HEK293 (cell line): ENCODE results near the gene DKK3.

ENCODE experiments used
- CTCF ChIA-PET: fragments of 350-600 bp; formaldehyde crosslinking; extraction: SDS; loops from one replicate; lab custom pipeline; 2021; ENCODE audit warnings: antibody characterized with exemption; lab: Yijun Ruan, JAX
- POLR2A ChIA-PET: fragments of 300-600 bp; formaldehyde crosslinking; extraction: SDS; loops from one replicate; lab custom pipeline; 2020; ENCODE audit warnings: antibody characterized with exemption, inconsistent platforms; lab: Yijun Ruan, JAX
- H3K27ac ChIP-seq: fragments of 200-500 bp; sonication (Bioruptor generic); 2 replicates; pipeline ENCODE4 v1.5.1; 2014; ENCODE audit warnings: low read depth, low read length, control low read depth, inconsistent platforms; ENCODE audit errors: extremely low read depth
- H3K36me3 ChIP-seq, 2 experiments: fragments of 200-500 bp in 1 of 2; sonication (Bioruptor generic) in 1 of 2; 1 replicate in 1 of 2; 2 replicates in 1 of 2; pipeline ENCODE4 v1.5.1; 2014 to 2017; ENCODE audit warnings: inconsistent platforms in 2 of 2, low read length in 2 of 2; ENCODE audit not compliant: control insufficient read depth in 2 of 2, insufficient read depth in 1 of 2
- H3K4me1 ChIP-seq: fragments of 200-500 bp; sonication (Bioruptor generic); 2 replicates; pipeline ENCODE4 v1.5.1; 2014; ENCODE audit warnings: mild to moderate bottlenecking, low read length, inconsistent platforms; ENCODE audit not compliant: control insufficient read depth, insufficient read depth
- H3K4me3 ChIP-seq: 2 replicates; pipeline ENCODE4 v1.5.1; 2011; ENCODE audit warnings: low read depth, mild to moderate bottlenecking, control low read depth, low read length, moderate library complexity
- H3K9me3 ChIP-seq: fragments of 200-500 bp; sonication (Bioruptor generic); 2 replicates; pipeline ENCODE4 v1.5.1; 2014; ENCODE audit warnings: low read depth, low read length, inconsistent platforms; ENCODE audit not compliant: control insufficient read depth, insufficient read depth
- EGR2 ChIP-seq: fragments of 450-650 bp; formaldehyde crosslinking; IDR thresholded peaks from 2 replicates; pipeline ENCODE4 v1.5.1; 2016; ENCODE audit warnings: low read depth, missing biosample characterization, missing genetic modification characterization
- HOXA7 ChIP-seq: sonication (generic); formaldehyde crosslinking; IDR thresholded peaks from 2 replicates; pipeline ENCODE4 v1.8.1; 2022; ENCODE audit warnings: missing genetic modification reagents, borderline replicate concordance
- OVOL3 ChIP-seq: fragments of 450-650 bp; formaldehyde crosslinking; IDR thresholded peaks from 2 replicates; pipeline ENCODE4 v1.5.1; 2016; ENCODE audit warnings: missing biosample characterization, missing genetic modification characterization
- WT1 ChIP-seq: fragments of 450-650 bp; formaldehyde crosslinking; IDR thresholded peaks from 2 replicates; pipeline ENCODE4 v1.5.1; 2016; ENCODE audit warnings: missing biosample characterization, missing genetic modification characterization
- ZFHX2 ChIP-seq: fragments of 450-650 bp; formaldehyde crosslinking; conservative IDR thresholded peaks from 2 replicates; pipeline ENCODE4 v1.5.1; 2016; ENCODE audit warnings: missing biosample characterization, missing genetic modification characterization
- ZNF112 ChIP-seq: fragments of 450-650 bp; formaldehyde crosslinking; IDR thresholded peaks from 2 replicates; pipeline ENCODE4 v1.5.0; 2017; ENCODE audit warnings: missing biosample characterization, missing genetic modification characterization
- ZNF324 ChIP-seq: fragments of 450-650 bp; formaldehyde crosslinking; IDR thresholded peaks from 2 replicates; pipeline ENCODE4 v1.5.1; 2016; ENCODE audit warnings: missing biosample characterization, missing genetic modification characterization
- ZNF514 ChIP-seq: fragments of 450-650 bp; formaldehyde crosslinking; IDR thresholded peaks from 2 replicates; pipeline ENCODE4 v1.5.1; 2016; ENCODE audit warnings: missing biosample characterization, missing genetic modification characterization
- ZNF555 ChIP-seq: fragments of 450-650 bp; formaldehyde crosslinking; conservative IDR thresholded peaks from 2 replicates; pipeline ENCODE4 v1.5.1; 2017; ENCODE audit warnings: missing biosample characterization, mild to moderate bottlenecking, missing genetic modification characterization, inconsistent platforms
- ZNF561 ChIP-seq: fragments of 450-650 bp; IDR thresholded peaks from 2 replicates; pipeline ENCODE4 v1.5.1; 2018; ENCODE audit warnings: missing biosample characterization, missing genetic modification characterization, borderline replicate concordance
- ZNF571 ChIP-seq: fragments of 450-650 bp; formaldehyde crosslinking; IDR thresholded peaks from 2 replicates; pipeline ENCODE4 v1.5.0; 2017; ENCODE audit warnings: missing biosample characterization, missing genetic modification characterization
- ZNF623 ChIP-seq: fragments of 450-650 bp; formaldehyde crosslinking; IDR thresholded peaks from 2 replicates; pipeline ENCODE4 v1.5.1; 2016; ENCODE audit warnings: missing biosample characterization, missing genetic modification characterization
- ZNF660 ChIP-seq: fragments of 450-650 bp; IDR thresholded peaks from 2 replicates; pipeline ENCODE4 v1.5.1; 2018; ENCODE audit warnings: missing biosample characterization, mild to moderate bottlenecking, missing genetic modification characterization
- ZSCAN16 ChIP-seq: fragments of 450-650 bp; formaldehyde crosslinking; IDR thresholded peaks from 2 replicates; pipeline ENCODE4 v1.5.1; 2016; ENCODE audit warnings: missing biosample characterization, missing genetic modification characterization
- TF ChIP-seq, protein P1 (sequence below): sonication (generic); formaldehyde crosslinking; IDR thresholded peaks from 2 replicates; pipeline ENCODE4 v1.8.1; 2022; ENCODE audit warnings: mild to moderate bottlenecking, moderate library complexity, missing genetic modification reagents
- TF ChIP-seq, protein P2 (sequence below): fragments of 450-650 bp; formaldehyde crosslinking; IDR thresholded peaks from 2 replicates; pipeline ENCODE4 v1.5.1; 2016; ENCODE audit warnings: missing biosample characterization, missing genetic modification characterization
- TF ChIP-seq, protein P3 (sequence below): fragments of 450-650 bp; formaldehyde crosslinking; IDR thresholded peaks from 2 replicates; pipeline ENCODE4 v1.5.1; 2016; ENCODE audit warnings: missing biosample characterization, missing genetic modification characterization
- TF ChIP-seq, protein P4 (sequence below): fragments of 450-650 bp; formaldehyde crosslinking; IDR thresholded peaks from 2 replicates; pipeline ENCODE4 v1.5.1; 2016; ENCODE audit warnings: missing biosample characterization, missing genetic modification characterization, low read depth
- TF ChIP-seq, protein P5 (sequence below): fragments of 450-650 bp; formaldehyde crosslinking; IDR thresholded peaks from 2 replicates; pipeline ENCODE4 v1.5.1; 2016; ENCODE audit warnings: missing biosample characterization, missing genetic modification characterization
- TF ChIP-seq, protein P6 (sequence below): fragments of 450-650 bp; formaldehyde crosslinking; IDR thresholded peaks from 2 replicates; pipeline ENCODE4 v1.5.1; 2016; ENCODE audit warnings: missing biosample characterization, missing genetic modification characterization

DKK3 gene

DNA sequence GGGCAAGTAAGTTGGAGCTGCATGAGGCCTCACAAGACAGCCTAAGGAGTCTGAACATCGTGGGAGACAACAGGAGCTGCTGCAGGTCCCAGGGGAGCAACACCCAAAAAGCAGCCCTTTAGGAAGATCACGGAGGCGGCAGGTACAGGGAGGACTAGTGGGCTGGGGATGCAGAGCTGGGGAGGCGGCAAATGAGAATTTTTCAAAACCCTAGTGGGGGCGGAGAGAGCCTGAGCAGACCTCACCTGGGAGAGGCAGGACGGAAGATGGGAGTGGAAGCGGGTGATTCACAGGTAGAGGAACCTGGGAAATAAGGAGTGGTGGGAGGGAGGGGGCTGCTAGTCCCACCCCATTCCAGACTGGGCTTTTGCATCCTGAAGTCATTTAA is 42.1 kb downstream of the DKK3 start:
- Histone ChIP-seq H3K4me1 (no peaks in the 10 kb centered on the region), H3K9me3 (no peaks in the 10 kb centered on the region), H3K36me3 (no peaks in the 10 kb centered on the region), H3K4me3 (no peak overlapping the region), H3K27ac (no peak overlapping the region)
- peak; percentile 33; the same call in 1 of the 2 replicates for TF ChIP-seq ZFHX2 (tag by site-specific recombination)
- no peak for TF ChIP-seq ZNF561 (tag by site-specific recombination)
- TF ChIP-seq EGR2 (tag by site-specific recombination): peak; percentile 34; the same call in 1 of the 2 replicates
- TF ChIP-seq ZNF112: no peak
- ChIA-PET POLR2A (interaction anchor here (0.6 kb wide), 1 partner anchor 125 kb away, joined by 3 read pairs; no protein-coding TSS in a partner anchor), CTCF (interaction anchor here (0.6 to 4.3 kb wide), 23 partner anchors 8 to 1034 kb away, joined by 3 to 57 read pairs (median 5); partner anchors contain the start of gene GALNT18)

DNA sequence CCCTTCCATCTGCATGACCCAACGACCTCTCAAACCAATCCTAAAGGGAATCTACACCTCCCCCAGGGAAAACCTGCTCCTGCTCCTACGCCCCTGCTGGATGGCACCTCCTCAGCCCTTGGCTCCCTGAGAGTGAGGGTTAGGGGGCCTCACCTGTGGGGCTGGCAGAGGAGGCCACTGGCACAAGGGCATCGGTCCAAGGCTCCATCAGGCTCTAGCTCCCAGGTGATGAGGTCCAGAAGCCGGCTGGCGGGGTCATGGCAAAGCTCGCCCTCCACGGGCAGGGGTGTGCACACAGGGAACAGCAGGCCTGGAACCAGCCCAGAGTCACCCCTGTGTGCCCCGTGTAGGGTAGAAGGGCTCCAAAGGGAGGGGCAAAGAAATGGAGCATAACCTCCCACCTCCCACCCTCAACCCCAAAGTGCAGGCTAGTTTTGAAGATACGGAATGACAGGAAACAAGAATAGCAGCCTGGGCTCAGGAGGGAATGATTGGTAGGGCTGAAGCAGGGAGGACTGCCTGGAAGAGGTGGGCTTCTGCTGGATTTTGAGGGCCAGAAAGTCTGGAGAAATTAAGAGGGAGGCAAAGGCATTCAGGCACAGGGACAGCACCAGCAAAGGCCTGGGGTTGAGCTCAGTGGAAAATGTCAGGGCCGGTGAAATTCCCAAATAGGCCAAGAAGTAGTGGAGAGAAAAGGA is 42.6 kb downstream of the DKK3 start:
- Histone ChIP-seq H3K4me1 (no peaks in the 10 kb centered on the region), H3K4me3 (no peak overlapping the region), H3K9me3 (no peaks in the 10 kb centered on the region), H3K36me3 (no peaks in the 10 kb centered on the region), H3K27ac (no peak overlapping the region)
- POLR2A ChIA-PET: interaction anchor here (0.6 kb wide), 1 partner anchor 125 kb away, joined by 3 read pairs; no protein-coding TSS in a partner anchor
- TF ChIP-seq, protein P1, sequence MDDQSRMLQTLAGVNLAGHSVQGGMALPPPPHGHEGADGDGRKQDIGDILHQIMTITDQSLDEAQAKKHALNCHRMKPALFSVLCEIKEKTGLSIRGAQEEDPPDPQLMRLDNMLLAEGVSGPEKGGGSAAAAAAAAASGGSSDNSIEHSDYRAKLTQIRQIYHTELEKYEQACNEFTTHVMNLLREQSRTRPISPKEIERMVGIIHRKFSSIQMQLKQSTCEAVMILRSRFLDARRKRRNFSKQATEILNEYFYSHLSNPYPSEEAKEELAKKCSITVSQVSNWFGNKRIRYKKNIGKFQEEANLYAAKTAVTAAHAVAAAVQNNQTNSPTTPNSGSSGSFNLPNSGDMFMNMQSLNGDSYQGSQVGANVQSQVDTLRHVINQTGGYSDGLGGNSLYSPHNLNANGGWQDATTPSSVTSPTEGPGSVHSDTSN (CRISPR knock-in tag): no peak
- TF ChIP-seq ZSCAN16 (tag by site-specific recombination): no peak
- TF ChIP-seq ZNF660 (tag by site-specific recombination): no peak
- no peak for TF ChIP-seq ZNF623 (tag by site-specific recombination)
- TF ChIP-seq OVOL3: no peak
- no peak for TF ChIP-seq ZNF514 (tag by site-specific recombination)
- no peak for TF ChIP-seq ZNF555 (tag by site-specific recombination)
- no peak for TF ChIP-seq ZNF571
- TF ChIP-seq, protein P2, sequence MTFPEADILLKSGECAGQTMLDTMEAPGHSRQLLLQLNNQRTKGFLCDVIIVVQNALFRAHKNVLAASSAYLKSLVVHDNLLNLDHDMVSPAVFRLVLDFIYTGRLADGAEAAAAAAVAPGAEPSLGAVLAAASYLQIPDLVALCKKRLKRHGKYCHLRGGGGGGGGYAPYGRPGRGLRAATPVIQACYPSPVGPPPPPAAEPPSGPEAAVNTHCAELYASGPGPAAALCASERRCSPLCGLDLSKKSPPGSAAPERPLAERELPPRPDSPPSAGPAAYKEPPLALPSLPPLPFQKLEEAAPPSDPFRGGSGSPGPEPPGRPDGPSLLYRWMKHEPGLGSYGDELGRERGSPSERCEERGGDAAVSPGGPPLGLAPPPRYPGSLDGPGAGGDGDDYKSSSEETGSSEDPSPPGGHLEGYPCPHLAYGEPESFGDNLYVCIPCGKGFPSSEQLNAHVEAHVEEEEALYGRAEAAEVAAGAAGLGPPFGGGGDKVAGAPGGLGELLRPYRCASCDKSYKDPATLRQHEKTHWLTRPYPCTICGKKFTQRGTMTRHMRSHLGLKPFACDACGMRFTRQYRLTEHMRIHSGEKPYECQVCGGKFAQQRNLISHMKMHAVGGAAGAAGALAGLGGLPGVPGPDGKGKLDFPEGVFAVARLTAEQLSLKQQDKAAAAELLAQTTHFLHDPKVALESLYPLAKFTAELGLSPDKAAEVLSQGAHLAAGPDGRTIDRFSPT (tag by site-specific recombination): no peak
- CTCF ChIA-PET: interaction anchor here (0.6 to 4.3 kb wide), 13 partner anchors 8 to 347 kb away, joined by 3 to 57 read pairs (median 10); partner anchors contain the start of gene GALNT18

DNA sequence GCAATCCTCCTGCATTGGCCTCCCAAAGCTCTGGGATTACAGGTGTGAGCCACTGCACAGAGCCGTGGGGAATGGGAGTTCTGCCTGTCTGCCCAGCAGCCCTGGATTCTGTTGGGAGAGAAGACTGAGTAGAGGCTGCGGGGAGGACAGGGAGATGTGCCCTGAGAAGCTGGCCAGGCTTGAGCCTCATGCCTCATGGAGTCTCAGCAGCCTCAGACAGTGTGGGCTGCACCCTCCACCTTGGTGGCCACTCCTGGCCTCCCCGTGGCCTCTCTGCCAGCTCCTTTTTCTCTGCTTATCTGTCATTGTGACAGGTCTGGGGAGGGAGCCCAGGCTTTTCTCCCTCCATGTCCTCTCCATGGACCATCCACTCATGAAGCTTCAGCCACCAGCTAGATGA is 43.2 kb downstream of the DKK3 start:
- Histone ChIP-seq H3K27ac (no peak overlapping the region), H3K4me1 (no peaks in the 10 kb centered on the region), H3K9me3 (no peaks in the 10 kb centered on the region), H3K36me3 (peaks cover 0 to 2% of the 10 kb centered on the region in 2 experiments; a peak in 1 of 3 replicates), H3K4me3 (no peak overlapping the region)
- CTCF ChIA-PET: interaction anchor here (0.6 to 4.3 kb wide), 4 partner anchors 62 to 346 kb away, joined by 3 to 32 read pairs (median 4); no protein-coding TSS in a partner anchor
- POLR2A ChIA-PET: no interaction called here
- TF ChIP-seq, protein P3, sequence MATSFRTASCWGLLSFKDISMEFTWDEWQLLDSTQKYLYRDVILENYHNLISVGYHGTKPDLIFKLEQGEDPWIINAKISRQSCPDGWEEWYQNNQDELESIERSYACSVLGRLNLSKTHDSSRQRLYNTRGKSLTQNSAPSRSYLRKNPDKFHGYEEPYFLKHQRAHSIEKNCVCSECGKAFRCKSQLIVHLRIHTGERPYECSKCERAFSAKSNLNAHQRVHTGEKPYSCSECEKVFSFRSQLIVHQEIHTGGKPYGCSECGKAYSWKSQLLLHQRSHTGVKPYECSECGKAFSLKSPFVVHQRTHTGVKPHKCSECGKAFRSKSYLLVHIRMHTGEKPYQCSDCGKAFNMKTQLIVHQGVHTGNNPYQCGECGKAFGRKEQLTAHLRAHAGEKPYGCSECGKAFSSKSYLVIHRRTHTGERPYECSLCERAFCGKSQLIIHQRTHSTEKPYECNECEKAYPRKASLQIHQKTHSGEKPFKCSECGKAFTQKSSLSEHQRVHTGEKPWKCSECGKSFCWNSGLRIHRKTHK (tag by site-specific recombination): no peak
- TF ChIP-seq, protein P4, sequence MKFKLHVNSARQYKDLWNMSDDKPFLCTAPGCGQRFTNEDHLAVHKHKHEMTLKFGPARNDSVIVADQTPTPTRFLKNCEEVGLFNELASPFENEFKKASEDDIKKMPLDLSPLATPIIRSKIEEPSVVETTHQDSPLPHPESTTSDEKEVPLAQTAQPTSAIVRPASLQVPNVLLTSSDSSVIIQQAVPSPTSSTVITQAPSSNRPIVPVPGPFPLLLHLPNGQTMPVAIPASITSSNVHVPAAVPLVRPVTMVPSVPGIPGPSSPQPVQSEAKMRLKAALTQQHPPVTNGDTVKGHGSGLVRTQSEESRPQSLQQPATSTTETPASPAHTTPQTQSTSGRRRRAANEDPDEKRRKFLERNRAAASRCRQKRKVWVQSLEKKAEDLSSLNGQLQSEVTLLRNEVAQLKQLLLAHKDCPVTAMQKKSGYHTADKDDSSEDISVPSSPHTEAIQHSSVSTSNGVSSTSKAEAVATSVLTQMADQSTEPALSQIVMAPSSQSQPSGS (tag by site-specific recombination): no peak
- TF ChIP-seq, protein P5, sequence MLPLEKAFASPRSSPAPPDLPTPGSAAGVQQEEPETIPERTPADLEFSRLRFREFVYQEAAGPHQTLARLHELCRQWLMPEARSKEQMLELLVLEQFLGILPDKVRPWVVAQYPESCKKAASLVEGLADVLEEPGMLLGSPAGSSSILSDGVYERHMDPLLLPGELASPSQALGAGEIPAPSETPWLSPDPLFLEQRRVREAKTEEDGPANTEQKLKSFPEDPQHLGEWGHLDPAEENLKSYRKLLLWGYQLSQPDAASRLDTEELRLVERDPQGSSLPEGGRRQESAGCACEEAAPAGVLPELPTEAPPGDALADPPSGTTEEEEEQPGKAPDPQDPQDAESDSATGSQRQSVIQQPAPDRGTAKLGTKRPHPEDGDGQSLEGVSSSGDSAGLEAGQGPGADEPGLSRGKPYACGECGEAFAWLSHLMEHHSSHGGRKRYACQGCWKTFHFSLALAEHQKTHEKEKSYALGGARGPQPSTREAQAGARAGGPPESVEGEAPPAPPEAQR (tag by site-specific recombination): no peak
- TF ChIP-seq ZNF324 (tag by site-specific recombination): no peak
- TF ChIP-seq, protein P6, sequence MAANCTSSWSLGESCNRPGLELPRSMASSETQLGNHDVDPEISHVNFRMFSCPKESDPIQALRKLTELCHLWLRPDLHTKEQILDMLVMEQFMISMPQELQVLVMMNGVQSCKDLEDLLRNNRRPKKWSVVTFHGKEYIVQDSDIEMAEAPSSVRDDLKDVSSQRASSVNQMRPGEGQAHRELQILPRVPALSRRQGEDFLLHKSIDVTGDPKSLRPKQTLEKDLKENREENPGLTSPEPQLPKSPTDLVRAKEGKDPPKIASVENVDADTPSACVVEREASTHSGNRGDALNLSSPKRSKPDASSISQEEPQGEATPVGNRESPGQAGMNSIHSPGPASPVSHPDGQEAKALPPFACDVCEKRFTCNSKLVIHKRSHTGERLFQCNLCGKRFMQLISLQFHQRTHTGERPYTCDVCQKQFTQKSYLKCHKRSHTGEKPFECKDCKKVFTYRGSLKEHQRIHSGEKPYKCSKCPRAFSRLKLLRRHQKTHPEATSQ: no peak
- no peak for TF ChIP-seq HOXA7
- TF ChIP-seq WT1 (tag by site-specific recombination): no peak
